Endothelial cell of umbilical vein (primary cell): Measurements from ENCODE around the gene CD55. TPM values are rescaled to one million over a fixed set of nuclear protein-coding genes. Genes with fewer than 3 reads are reported as not detected.
A peak's percentile ranks its signal among the peaks of the same experiment; 100 is the strongest.

Source experiments
- BruUV-seq: library from RNA; stranded (reverse); fragments of 400-500 nt; replicated peaks from 2 replicates; lab custom pipeline; 2021; lab: Mats Ljungman, UMichigan
- CTCF ChIA-PET: fragments of 300-600, 350-600 bp; sonication (Branson Sonifier 250); formaldehyde crosslinking; loops from one replicate; lab custom pipeline; 2021; ENCODE audit warnings: antibody characterized with exemption, inconsistent platforms; lab: Charles Lee
- POLR2A ChIA-PET: fragments of 300-600, 350-600 bp; sonication (Branson Sonifier 250); formaldehyde crosslinking; loops from one replicate; lab custom pipeline; 2021; ENCODE audit warnings: antibody characterized with exemption, inconsistent platforms; lab: Charles Lee
- DNase-seq: peaks from one replicate; pipeline ENCODE4 v3.0.0-alpha.2; 2011; ENCODE audit warnings: low read depth, low spot score
- FAIRE-seq: peaks from 2 replicates; lab custom pipeline; 2011; peaks lifted over from hg19 to GRCh38; lab: Jason Lieb, UNC
- H2AFZ ChIP-seq: 2 replicates; pipeline ENCODE4 v1.6.0; 2012; ENCODE audit warnings: low read depth, low read length, control low read depth, inconsistent platforms
- H3K27ac ChIP-seq: 2 replicates; pipeline ENCODE4 v1.5.1; 2011; ENCODE audit warnings: low read depth, mild to moderate bottlenecking, control low read depth, low read length, moderate library complexity; ENCODE audit not compliant: insufficient read depth
- H3K27me3 ChIP-seq, 2 experiments: 2 replicates each; pipeline versions ENCODE4 v1.6.0 to v1.6.1; 2011; ENCODE audit warnings: low read length in 2 of 2, mixed read lengths in 1 of 2; ENCODE audit not compliant: control insufficient read depth in 2 of 2, insufficient read depth in 2 of 2
- H3K36me3 ChIP-seq, 2 experiments: 2 replicates in 1 of 2; 3 replicates in 1 of 2; pipeline ENCODE4 v1.5.1; 2011; ENCODE audit warnings: low read length in 2 of 2, mild to moderate bottlenecking in 1 of 2, moderate library complexity in 1 of 2; ENCODE audit not compliant: control insufficient read depth in 2 of 2, insufficient read depth in 2 of 2; ENCODE audit errors: extremely low read depth in 1 of 2
- H3K4me1 ChIP-seq: 3 replicates; pipeline ENCODE4 v1.5.1; 2011; ENCODE audit warnings: mild to moderate bottlenecking, low read length; ENCODE audit not compliant: control insufficient read depth, insufficient read depth; ENCODE audit errors: extremely low read depth
- H3K4me2 ChIP-seq: 2 replicates; pipeline ENCODE4 v1.6.1; 2011; ENCODE audit warnings: low read length, control low read depth, mixed read lengths; ENCODE audit not compliant: insufficient read depth
- H3K4me3 ChIP-seq, 3 experiments: fragments of 200-600 bp in 1 of 3; sonication (generic), shearing (Covaris generic) in 1 of 3; replicated peaks in 1 of 3; 2 replicates each; pipeline ENCODE4 v1.5.1; 2011 to 2016; ENCODE audit warnings: control low read depth in 3 of 3, low read length in 3 of 3, mild to moderate bottlenecking in 2 of 3, inconsistent platforms in 1 of 3, low read depth in 1 of 3, moderate library complexity in 1 of 3; ENCODE audit not compliant: insufficient read depth in 1 of 3
- H3K79me2 ChIP-seq: 2 replicates; pipeline ENCODE4 v1.6.0; 2012; ENCODE audit warnings: low read length, inconsistent platforms; ENCODE audit not compliant: control insufficient read depth, insufficient read depth
- H3K9ac ChIP-seq: replicated peaks from 2 replicates; pipeline ENCODE3; 2011; ENCODE audit warnings: low read length, control low read depth; ENCODE audit not compliant: insufficient read depth; ENCODE audit errors: extremely low read depth
- H3K9me1 ChIP-seq: replicated peaks from 3 replicates; pipeline ENCODE4 v1.6.0; 2011; ENCODE audit warnings: mild to moderate bottlenecking, low read length; ENCODE audit not compliant: control insufficient read depth, insufficient read depth; ENCODE audit errors: extremely low read depth
- H3K9me3 ChIP-seq: replicated peaks from 2 replicates; pipeline ENCODE4 v1.5.1; 2012; ENCODE audit warnings: low read length, inconsistent platforms; ENCODE audit not compliant: control insufficient read depth, insufficient read depth
- H4K20me1 ChIP-seq: replicated peaks from 2 replicates; pipeline ENCODE3; 2011; ENCODE audit warnings: mild to moderate bottlenecking, low read length; ENCODE audit not compliant: control insufficient read depth, insufficient read depth; ENCODE audit errors: extremely low read depth
- CTCF ChIP-seq, 2 donors: IDR thresholded peaks; 1 replicate in 1 of 2; 2 replicates in 1 of 2; pipeline ENCODE4 v1.5.1; 2011; ENCODE audit warnings: low read length in 2 of 2, mild to moderate bottlenecking in 2 of 2, moderate library complexity in 2 of 2, control low read depth in 1 of 2, inconsistent platforms in 1 of 2, low read depth in 1 of 2; ENCODE audit not compliant: insufficient read depth in 1 of 2; ENCODE audit errors: extremely low read depth in 1 of 2
- EZH2 ChIP-seq: IDR thresholded peaks from 2 replicates; pipeline ENCODE4 v1.6.1; 2012; ENCODE audit warnings: borderline replicate concordance, low read depth, mild to moderate bottlenecking, moderate library complexity, low read length, inconsistent platforms; ENCODE audit not compliant: severe bottlenecking
- FOS ChIP-seq: IDR thresholded peaks from 2 replicates; pipeline ENCODE4 v1.6.1; 2011; ENCODE audit warnings: mild to moderate bottlenecking, low read length, moderate library complexity, borderline replicate concordance; ENCODE audit not compliant: insufficient read depth
- GATA2 ChIP-seq: IDR thresholded peaks from 2 replicates; pipeline ENCODE4 v1.7.0; 2011; ENCODE audit warnings: low read depth, mild to moderate bottlenecking, moderate library complexity, mixed read lengths, low read length; ENCODE audit not compliant: insufficient read length, insufficient read depth
- JUN ChIP-seq: IDR thresholded peaks from 2 replicates; pipeline ENCODE4 v1.6.1; 2011; ENCODE audit warnings: borderline replicate concordance, low read depth; ENCODE audit not compliant: insufficient read length, insufficient read depth
- MYC ChIP-seq: IDR thresholded peaks from one replicate; pipeline ENCODE4 v1.6.1; 2011; ENCODE audit warnings: mild to moderate bottlenecking, low read depth, low read length
- POLR2A ChIP-seq: IDR thresholded peaks from 2 replicates; pipeline ENCODE4 v1.6.1; 2012; ENCODE audit warnings: low read depth, mild to moderate bottlenecking, control low read depth, low read length
- POLR2AphosphoS5 ChIP-seq: IDR thresholded peaks from 2 replicates; pipeline ENCODE4 v1.6.1; 2012; ENCODE audit warnings: low read depth, mild to moderate bottlenecking, control low read depth, low read length, moderate library complexity; ENCODE audit not compliant: insufficient read depth
- dilution Hi-C: fragments of 300-500 bp; cut with MboI; formaldehyde crosslinking; loops from one replicate; pipeline ENCODE4 v1.15.0; 2019; ENCODE audit warnings: low sequenced_read_pairs; ENCODE audit not compliant: extremely low pct_ligation_motif_present
- intact Hi-C: fragments of 100-400 bp; cut with micrococcal nuclease; formaldehyde crosslinking; loops from one replicate; pipeline ENCODE4 v1.10.0; 2022
- polyA plus RNA-seq, 4 experiments: library from polyadenylated mRNA; depleted of rRNA in 3 of 4; stranded (reverse) in 3 of 4; unstranded in 1 of 4; fragments of >200 nt; gene quantifications; 2 replicates each; pipeline versions ENCODE4 v1.2.1 to v1.2.3, GENCODE V29; 2011 to 2012; ENCODE audit warnings: missing spikeins in 1 of 4
- total RNA-seq: library from RNA; stranded (reverse); gene quantifications from 2 replicates; pipeline ENCODE4 v1.2.3, GENCODE V29; 2021
- TF ChIP-seq, protein P1 (sequence below): IDR thresholded peaks from 2 replicates; pipeline ENCODE4 v1.6.1; 2011; ENCODE audit not compliant: insufficient read depth, insufficient read length

CD55 gene
- total and polyA plus RNA-seq, 2 donors (not counting 3 experiments of a cell fraction or from before 2014, with no cell fraction given): 111 to 179 TPM

DNA sequence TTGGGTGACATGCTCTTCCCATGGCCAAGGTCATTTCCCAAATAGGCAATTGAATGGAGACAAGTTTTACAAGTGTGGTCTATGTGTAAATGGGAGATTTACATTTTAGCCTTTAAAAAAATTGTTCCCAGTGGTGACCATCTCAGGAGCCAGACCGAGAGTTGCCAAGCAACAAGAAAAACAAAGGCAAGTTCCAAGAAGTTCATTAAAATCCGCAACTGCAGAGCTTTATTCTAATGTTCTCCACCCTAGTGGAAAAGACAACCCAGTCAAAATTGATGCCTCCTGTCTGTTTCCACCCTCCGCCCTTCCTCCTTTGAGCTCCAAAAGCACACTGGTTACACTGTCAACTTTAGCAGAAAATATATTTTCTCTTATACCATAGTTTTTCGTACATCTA is 33.2 kb upstream of the CD55 start:
- BruUV-seq: no TSS peak
- no peak for TF ChIP-seq JUN
- H3K79me2 ChIP-seq: no peaks in the 10 kb centered on the region
- no peak overlapping the region for H2AFZ ChIP-seq
- H3K27me3 ChIP-seq: no peaks in the 10 kb centered on the region
- H3K9ac ChIP-seq: no peak overlapping the region
- POLR2A ChIA-PET: no interaction called here
- no peaks in the 10 kb centered on the region for H4K20me1 ChIP-seq
- H3K9me1 ChIP-seq: no peaks in the 10 kb centered on the region
- CTCF ChIA-PET: interaction anchor here (0.8 to 1.8 kb wide), 3 partner anchors 9 to 117 kb away, joined by 3 to 9 read pairs (median 3); no protein-coding TSS in a partner anchor
- H3K4me3 ChIP-seq: no peak overlapping the region
- peaks cover 19% of the 10 kb centered on the region for H3K4me1 ChIP-seq
- no peaks in the 10 kb centered on the region for H3K9me3 ChIP-seq
- DNase-seq (no peak), FAIRE-seq (no peak)
- no peak overlapping the region for H3K4me2 ChIP-seq
- H3K36me3 ChIP-seq: no peaks in the 10 kb centered on the region
- no peak overlapping the region for H3K27ac ChIP-seq
- dilution Hi-C loops: no loop called here
- intact Hi-C loops: loop anchor here (10.0 kb wide), 1 partner anchor 466 kb away; the partner anchor contains the start of gene CD46

DNA sequence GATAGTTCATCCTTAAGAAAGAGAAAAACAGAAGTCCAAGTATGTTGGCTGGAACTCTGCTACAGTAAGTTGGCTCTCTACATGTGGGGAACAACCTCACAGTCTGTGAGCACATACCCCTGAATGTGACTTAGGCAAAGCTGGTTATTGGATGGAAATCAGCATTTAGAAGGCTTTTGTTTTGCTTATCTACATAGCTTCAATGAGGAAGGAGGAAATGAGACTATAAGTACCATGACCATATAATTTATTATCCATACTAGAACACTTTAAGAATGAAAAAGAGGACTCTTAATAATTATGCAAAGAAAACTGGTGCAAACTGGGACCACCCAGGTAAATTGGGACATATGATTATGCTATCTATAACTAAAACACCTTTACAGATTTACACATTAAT is 31.7 kb upstream of the CD55 start:
- DNase-seq (peak; percentile 29), FAIRE-seq (no peak)
- Histone ChIP-seq H3K79me2 (no peaks in the 10 kb centered on the region), H3K9me1 (no peaks in the 10 kb centered on the region), H3K9ac (no peak overlapping the region), H3K4me3 (no peak overlapping the region), H3K27me3 (no peaks in the 10 kb centered on the region), H4K20me1 (no peaks in the 10 kb centered on the region), H3K4me2 (no peak overlapping the region), H3K36me3 (no peaks in the 10 kb centered on the region), H3K27ac (no peak overlapping the region), H2AFZ (no peak overlapping the region), H3K9me3 (no peaks in the 10 kb centered on the region), H3K4me1 (peaks cover 5% of the 10 kb centered on the region)
- ChIA-PET CTCF (interaction anchor here (1.1 to 1.5 kb wide), 4 partner anchors 8 to 32 kb away, joined by 3 to 4 read pairs (median 3); partner anchors contain the start of gene CD55), POLR2A (no interaction called here)
- intact Hi-C loops: loop anchor here (10.0 kb wide), 1 partner anchor 465 kb away; the partner anchor contains the start of gene CD46
- TF ChIP-seq CTCF (IDR thresholded peaks at IDR 0.05; ENCODE audit: extremely low read depth in 1 of 2, insufficient read depth in 1 of 2, low read depth in 1 of 2, low read length in 2 of 2): no peak
- TF ChIP-seq FOS: no peak
- no peak for TF ChIP-seq JUN
- TF ChIP-seq, protein P1, sequence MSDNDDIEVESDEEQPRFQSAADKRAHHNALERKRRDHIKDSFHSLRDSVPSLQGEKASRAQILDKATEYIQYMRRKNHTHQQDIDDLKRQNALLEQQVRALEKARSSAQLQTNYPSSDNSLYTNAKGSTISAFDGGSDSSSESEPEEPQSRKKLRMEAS: no peak
- no peak for TF ChIP-seq MYC
- TF ChIP-seq POLR2A: no peak
- TF ChIP-seq EZH2: no peak
- no peak for TF ChIP-seq POLR2AphosphoS5
- TF ChIP-seq GATA2: no peak
- no TSS peak for BruUV-seq
- dilution Hi-C loops: no loop called here
